Astrocyte of the spinal cord (primary cell): ENCODE measurements around the gene ANK3.

Source experiments
- DNase-seq: peaks from one replicate; pipeline ENCODE4 v3.0.0; 2011; ENCODE audit warnings: low read depth, low spot score
- H3K4me3 ChIP-seq: 2 replicates; pipeline ENCODE4 v1.5.1; 2011; ENCODE audit warnings: low read depth, mild to moderate bottlenecking, low read length, moderate library complexity
- in situ Hi-C: cut with HindIII; loops from 2 replicates; pipeline ENCODE4 v1.10.0; 2017; ENCODE audit warnings: low sequenced_read_pairs
- TF ChIP-seq, protein P1 (sequence below): IDR thresholded peaks from 2 replicates; pipeline ENCODE4 v1.5.1; 2012; ENCODE audit warnings: low read depth, mild to moderate bottlenecking, low read length, inconsistent platforms

ANK3 gene

DNA sequence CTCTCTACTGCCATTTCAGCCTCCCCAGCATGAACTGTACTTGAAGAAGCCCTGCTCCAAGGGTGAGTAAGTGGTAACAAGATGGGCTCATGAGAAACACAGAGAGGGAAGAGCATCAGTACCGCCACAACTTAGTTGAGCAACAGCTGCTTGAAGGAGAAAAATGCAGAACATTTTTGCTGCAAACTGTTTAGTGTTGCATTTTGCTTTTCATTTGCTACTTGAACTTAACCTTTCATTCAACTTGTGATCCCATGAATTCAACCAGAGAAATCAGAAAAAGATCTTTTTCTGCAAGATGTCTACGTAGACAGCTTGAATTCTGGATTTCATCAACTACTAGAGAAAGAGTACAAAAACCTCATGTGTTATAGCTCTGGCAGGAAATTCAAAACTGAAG lies 40.7 kb downstream of the ANK3 start:
- DNase-seq: no peak

DNA sequence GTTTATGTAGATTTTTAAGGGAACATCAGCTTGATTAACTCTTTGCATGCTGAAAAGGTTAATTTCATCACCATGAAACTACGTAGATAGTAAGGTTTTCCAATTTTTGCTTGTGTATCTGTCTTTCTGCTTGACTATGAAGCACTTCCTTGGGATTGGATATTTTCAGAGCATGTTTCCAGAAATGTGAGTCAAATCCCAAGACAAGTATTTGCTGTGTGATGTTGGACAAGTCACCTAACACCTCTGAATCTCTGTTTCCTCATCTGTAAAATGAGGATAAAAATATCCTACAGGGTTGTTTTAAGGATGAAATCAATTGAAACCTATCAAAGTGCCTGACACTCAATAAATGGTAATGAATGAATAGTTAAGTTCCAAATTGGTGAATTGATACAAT lies 42.4 kb downstream of the ANK3 start:
- in situ Hi-C loops: no loop called here
- TF ChIP-seq, protein P1, sequence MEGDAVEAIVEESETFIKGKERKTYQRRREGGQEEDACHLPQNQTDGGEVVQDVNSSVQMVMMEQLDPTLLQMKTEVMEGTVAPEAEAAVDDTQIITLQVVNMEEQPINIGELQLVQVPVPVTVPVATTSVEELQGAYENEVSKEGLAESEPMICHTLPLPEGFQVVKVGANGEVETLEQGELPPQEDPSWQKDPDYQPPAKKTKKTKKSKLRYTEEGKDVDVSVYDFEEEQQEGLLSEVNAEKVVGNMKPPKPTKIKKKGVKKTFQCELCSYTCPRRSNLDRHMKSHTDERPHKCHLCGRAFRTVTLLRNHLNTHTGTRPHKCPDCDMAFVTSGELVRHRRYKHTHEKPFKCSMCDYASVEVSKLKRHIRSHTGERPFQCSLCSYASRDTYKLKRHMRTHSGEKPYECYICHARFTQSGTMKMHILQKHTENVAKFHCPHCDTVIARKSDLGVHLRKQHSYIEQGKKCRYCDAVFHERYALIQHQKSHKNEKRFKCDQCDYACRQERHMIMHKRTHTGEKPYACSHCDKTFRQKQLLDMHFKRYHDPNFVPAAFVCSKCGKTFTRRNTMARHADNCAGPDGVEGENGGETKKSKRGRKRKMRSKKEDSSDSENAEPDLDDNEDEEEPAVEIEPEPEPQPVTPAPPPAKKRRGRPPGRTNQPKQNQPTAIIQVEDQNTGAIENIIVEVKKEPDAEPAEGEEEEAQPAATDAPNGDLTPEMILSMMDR: no peak
- no peak for DNase-seq
- no peak overlapping the region for H3K4me3 ChIP-seq

More for the DNA sequence above, 40.7 kb downstream of the ANK3 start:
- in situ Hi-C loops: no loop called here
- H3K4me3 ChIP-seq: no peak overlapping the region
- TF ChIP-seq, protein P1: no peak

DNA sequence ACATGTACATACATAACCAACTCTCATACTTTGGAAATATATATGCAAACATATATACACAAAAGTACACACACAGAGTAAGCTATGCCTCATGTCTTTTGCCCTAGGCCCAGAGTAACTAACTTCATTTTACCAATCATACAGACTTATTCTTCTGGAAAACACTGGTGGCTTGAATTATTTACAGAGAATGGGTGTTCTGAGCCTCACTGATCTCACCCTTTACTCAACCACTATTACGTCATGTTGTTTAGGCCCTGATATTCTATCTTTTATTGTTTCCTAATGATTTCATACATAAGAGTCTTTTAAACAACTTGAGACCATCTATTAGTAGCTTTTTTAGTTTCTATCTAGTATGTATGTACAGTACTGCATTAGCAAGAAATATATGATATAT lies 43.0 kb downstream of the ANK3 start:
- H3K4me3 ChIP-seq: no peak overlapping the region
- TF ChIP-seq, protein P1: no peak
- no peak for DNase-seq
- in situ Hi-C loops: no loop called here

DNA sequence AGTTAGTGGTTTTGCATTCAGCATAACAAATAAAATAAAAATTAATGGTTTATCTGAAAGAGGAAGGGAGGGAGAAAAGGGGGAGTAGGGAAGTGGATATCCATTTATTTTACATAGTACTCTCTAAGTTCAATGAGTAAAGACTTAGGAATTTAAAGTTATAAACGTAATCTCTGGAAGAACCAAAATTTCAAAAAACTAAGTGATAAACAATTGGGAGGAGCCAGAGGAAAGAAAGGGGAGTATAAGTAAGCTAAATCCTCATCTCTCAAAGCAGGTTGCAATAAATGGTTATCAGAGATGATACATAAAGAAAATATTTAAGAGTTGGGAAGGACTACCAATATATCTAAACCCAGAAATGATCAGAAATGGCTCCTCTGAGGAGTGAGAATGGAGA lies 46.4 kb downstream of the ANK3 start:
- H3K4me3 ChIP-seq: no peak overlapping the region
- in situ Hi-C loops: no loop called here
- TF ChIP-seq, protein P1: no peak
- DNase-seq: no peak

DNA sequence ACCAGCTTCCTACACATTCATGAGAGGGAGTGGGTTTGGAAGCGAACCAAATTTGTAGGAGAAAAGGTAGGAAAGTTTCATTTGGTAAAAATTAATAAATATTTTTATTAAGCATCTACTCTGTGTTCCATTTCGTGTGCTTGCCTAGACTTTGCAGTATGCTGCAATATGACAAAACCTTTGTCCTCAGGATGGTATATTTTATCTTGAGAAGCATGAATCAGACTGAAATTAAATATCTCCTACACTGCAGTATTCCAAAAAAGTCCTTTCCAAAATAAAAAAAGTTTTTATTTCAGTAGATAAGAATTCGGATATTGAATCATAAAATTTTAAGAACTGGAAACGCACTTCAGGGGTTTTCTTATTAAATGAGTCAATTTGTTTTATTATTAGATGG lies 47.7 kb downstream of the ANK3 start:
- in situ Hi-C loops: no loop called here
- TF ChIP-seq, protein P1: no peak
- no peak for DNase-seq
- no peak overlapping the region for H3K4me3 ChIP-seq

DNA sequence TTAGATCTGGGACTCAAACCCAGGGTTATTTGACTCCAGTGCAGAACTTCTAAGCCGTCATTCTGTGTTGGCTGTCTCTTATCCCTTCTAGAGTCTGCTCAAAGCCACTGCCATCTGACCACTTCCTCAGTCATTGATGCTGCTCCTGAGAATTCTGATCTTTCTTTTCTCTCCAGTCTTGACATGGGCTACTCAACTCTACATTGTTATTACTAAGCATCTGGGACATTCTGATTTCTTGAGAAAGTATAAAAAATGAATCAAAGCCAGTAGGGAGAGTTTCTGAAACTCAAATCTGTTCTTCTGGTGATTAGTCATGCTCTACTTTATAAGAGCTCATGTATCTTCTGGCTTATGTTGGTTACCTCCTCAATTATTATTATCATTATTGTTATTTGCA lies 48.7 kb downstream of the ANK3 start:
- in situ Hi-C loops: no loop called here
- no peak overlapping the region for H3K4me3 ChIP-seq
- no peak for DNase-seq
- TF ChIP-seq, protein P1: no peak

DNA sequence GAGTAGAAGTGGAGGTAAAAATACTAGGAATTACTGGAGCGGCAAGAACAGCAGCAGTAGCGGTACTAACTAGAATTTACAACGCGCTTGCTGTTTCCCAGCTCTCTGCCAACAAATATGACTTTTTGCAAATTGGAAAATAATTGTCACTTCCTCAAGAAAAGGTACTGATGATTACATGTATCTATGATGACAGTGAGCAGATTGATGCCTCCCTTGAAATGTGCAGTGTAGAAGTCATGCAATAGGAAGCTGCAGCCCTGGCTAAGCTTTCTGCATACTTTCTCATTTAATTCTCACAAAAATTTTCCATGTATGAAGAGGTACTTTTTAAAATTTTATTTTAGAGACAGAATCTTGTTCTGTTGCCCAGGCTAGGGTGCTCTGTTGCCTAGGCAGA lies 49.9 kb downstream of the ANK3 start:
- in situ Hi-C loops: no loop called here
- no peak overlapping the region for H3K4me3 ChIP-seq
- no peak for DNase-seq
- TF ChIP-seq, protein P1: no peak
